GM12878 (cell line): Measurements from ENCODE around the gene CST6. TPM values are rescaled to one million over a fixed set of nuclear protein-coding genes. Genes with fewer than 3 reads are reported as not detected.

Experiments used
- ATAC-seq: fragments of 200-7000 bp; cut with Tn5 transposase; 3 replicates; pipeline ENCODE4 v1.9.1; 2020; ENCODE audit warnings: mild to moderate bottlenecking, moderate library complexity
- BruUV-seq: library from RNA; stranded (reverse); fragments of 400-500 nt; replicated peaks from 2 replicates; lab custom pipeline; 2021; lab: Mats Ljungman, UMichigan
- CTCF ChIA-PET: fragments of 300-600 bp; sonication (Branson Sonifier 250); formaldehyde crosslinking; extraction: SDS; loops from one replicate; lab custom pipeline; 2021; ENCODE audit warnings: inconsistent platforms; lab: Yijun Ruan, JAX
- POLR2A ChIA-PET: fragments of 350-600 bp; formaldehyde crosslinking; extraction: SDS; loops from one replicate; lab custom pipeline; 2021; ENCODE audit warnings: inconsistent platforms; lab: Charles Lee
- RAD21 ChIA-PET: fragments of 300-600 bp; sonication (Branson Sonifier 250); formaldehyde crosslinking; loops from one replicate; lab custom pipeline; 2023; ENCODE audit warnings: antibody characterized with exemption; ENCODE audit not compliant: unreplicated experiment; lab: Charles Lee
- SMC1A ChIA-PET: fragments of 300-600 bp; sonication (Branson Sonifier 250); formaldehyde crosslinking; loops from one replicate; lab custom pipeline; 2023; ENCODE audit not compliant: unreplicated experiment, uncharacterized antibody; lab: Charles Lee
- DNase-seq: peaks from one replicate; pipeline ENCODE4 v3.0.0-alpha.2; 2011; ENCODE audit warnings: low read depth, low spot score
- FAIRE-seq: peaks from 3 replicates; lab custom pipeline; 2011; peaks lifted over from hg19 to GRCh38; lab: Jason Lieb, UNC
- H2AFZ ChIP-seq: 2 replicates; pipeline ENCODE4 v1.6.0; 2011; ENCODE audit warnings: low read depth, low read length, control low read depth; ENCODE audit not compliant: control insufficient read depth
- H3K27ac ChIP-seq: 2 replicates; pipeline ENCODE4 v1.5.1; 2011; ENCODE audit warnings: control low read depth; ENCODE audit not compliant: control insufficient read depth, insufficient read depth
- H3K27me3 ChIP-seq, 2 experiments: replicated peaks in 1 of 2; 2 replicates each; pipeline versions ENCODE4 v1.6.0 to v1.6.1; 2011; ENCODE audit warnings: low read length in 1 of 2; ENCODE audit not compliant: control insufficient read depth in 2 of 2, insufficient read depth in 2 of 2
- H3K36me3 ChIP-seq, 2 experiments: 2 replicates each; pipeline ENCODE4 v1.5.1; 2011; ENCODE audit warnings: low read length in 1 of 2; ENCODE audit not compliant: control insufficient read depth in 2 of 2, insufficient read depth in 2 of 2
- H3K4me1 ChIP-seq: 2 replicates; pipeline ENCODE4 v1.6.1; 2011; ENCODE audit warnings: mild to moderate bottlenecking, low read length, moderate library complexity, mixed read lengths; ENCODE audit not compliant: control insufficient read depth, insufficient read depth
- H3K4me2 ChIP-seq: 2 replicates; pipeline ENCODE4 v1.6.0; 2011; ENCODE audit warnings: control low read depth; ENCODE audit not compliant: control insufficient read depth, insufficient read depth
- H3K4me3 ChIP-seq: fragments of 200-600 bp; sonication (generic); 2 replicates; pipeline ENCODE4 v1.5.1; 2016
- H3K79me2 ChIP-seq: 2 replicates; pipeline ENCODE4 v1.6.0; 2011; ENCODE audit warnings: low read length; ENCODE audit not compliant: control insufficient read depth, insufficient read depth
- H3K9ac ChIP-seq: 2 replicates; pipeline ENCODE4 v1.8.0; 2011; ENCODE audit warnings: low read length, control low read depth, mixed read lengths; ENCODE audit not compliant: control insufficient read depth, insufficient read depth
- H3K9me3 ChIP-seq: replicated peaks from 3 replicates; pipeline ENCODE4 v1.5.1; 2011; ENCODE audit warnings: mild to moderate bottlenecking, low read length; ENCODE audit not compliant: control insufficient read depth, insufficient read depth
- H4K20me1 ChIP-seq: 2 replicates; pipeline ENCODE4 v1.6.0; 2011; ENCODE audit not compliant: control insufficient read depth, insufficient read depth
- SPI1 ChIP-seq: IDR thresholded peaks from 2 replicates; pipeline ENCODE4 v1.6.1; 2011; ENCODE audit warnings: low read depth, mild to moderate bottlenecking, low read length, moderate library complexity, borderline replicate concordance; ENCODE audit not compliant: insufficient read depth
- WGBS: methylation state at CpG from one replicate; pipeline ENCODE4 v1.1.6; 2016; ENCODE audit warnings: low lambda C conversion rate; ENCODE audit not compliant: insufficient replicate concordance, insufficient coverage; ENCODE audit errors: missing lambda C conversion rate; 5-methylcytosine and 5-hydroxymethylcytosine counted together
- in situ Hi-C: fragments of 300-500 bp; cut with MboI; formaldehyde crosslinking; loops from 9 replicates; pipeline ENCODE4 v1.14.3; 2018; ENCODE audit warnings: mixed read lengths
- intact Hi-C: fragments of 100-400 bp; cut with micrococcal nuclease; formaldehyde crosslinking; loops from one replicate; pipeline ENCODE4 v1.14.2; 2022; ENCODE audit not compliant: unreplicated experiment
- polyA plus RNA-seq, 11 experiments: library from polyadenylated mRNA; depleted of rRNA in 4 of 11; unstranded in 6 of 11; stranded (reverse) in 5 of 11; fragments of >200 nt; fragmentation: Nextera tagmentation in 4 of 11; fragmentation: Illumina TruSeq in 1 of 11; extraction: Ambion mirVana in 4 of 11; extraction: Trizol in 1 of 11; gene quantifications; 1 replicate in 1 of 11; 2 replicates in 10 of 11; pipeline versions ENCODE4 v1.2.1 to v1.2.3, GENCODE V29; 2011 to 2016; ENCODE audit warnings: inconsistent platforms in 2 of 11, missing spikeins in 2 of 11, low read depth in 1 of 11
- total RNA-seq, 4 experiments: library from RNA; depleted of rRNA in 3 of 4; stranded (reverse); fragments of >200 nt in 3 of 4; fragmentation: Illumina TruSeq in 1 of 4; extraction: Trizol in 1 of 4; gene quantifications; 2 replicates each; pipeline versions ENCODE4 v1.2.1 to v1.2.3, GENCODE V29; 2013 to 2021
- TF ChIP-seq, protein P1 (sequence below): fragments of 450-650 bp; IDR thresholded peaks from 2 replicates; pipeline ENCODE4 v1.6.1; 2016; ENCODE audit warnings: mild to moderate bottlenecking, moderate library complexity, borderline replicate concordance
- TF ChIP-seq, protein P2 (sequence below): fragments of 150-350 bp; IDR thresholded peaks from 2 replicates; pipeline ENCODE4 v1.6.1; 2016; ENCODE audit warnings: low read depth, low read length

Gene CST6
- total and polyA plus RNA-seq, 10 of the 15 experiments (the other 5 are each of a cell fraction or from before 2014, with no cell fraction given) = not detected

DNA sequence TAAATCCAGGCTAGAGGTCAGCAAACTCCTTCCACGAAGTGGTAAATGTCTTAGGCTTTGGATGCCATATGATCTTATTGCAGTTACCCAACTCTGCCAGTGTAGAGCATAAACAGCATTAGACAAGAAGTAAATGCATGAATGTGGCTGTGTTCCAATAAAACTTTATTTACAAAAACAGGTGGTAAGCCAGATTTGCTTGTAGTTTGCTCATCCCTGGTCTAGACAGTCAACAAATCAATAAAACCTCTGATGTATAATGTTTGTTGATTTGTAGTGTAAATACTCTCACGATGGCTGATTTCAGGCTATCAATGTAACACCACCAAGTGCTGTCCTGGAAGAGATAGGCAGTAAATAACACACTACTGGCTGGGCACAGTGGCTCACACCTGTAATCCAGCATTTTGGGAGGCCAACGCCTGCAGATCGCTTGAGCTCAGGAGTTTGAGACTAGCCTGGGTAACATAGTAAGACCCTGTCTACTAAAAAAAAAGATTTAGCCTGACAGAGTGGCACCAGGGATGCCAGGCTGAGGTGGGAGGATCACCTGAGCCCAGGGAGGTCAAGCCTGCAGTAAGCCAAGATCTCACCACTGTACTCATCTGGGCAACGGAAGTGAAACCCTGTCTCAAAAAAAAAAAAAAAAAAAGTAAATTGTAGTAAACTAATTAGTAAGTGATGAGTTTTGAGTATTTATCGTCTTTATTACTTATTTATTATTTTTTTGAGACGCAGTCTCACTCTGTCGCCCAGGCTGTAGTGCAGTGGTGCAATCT lies 21.3 kb downstream of the CST6 start:
- H4K20me1 ChIP-seq = no peaks in the 10 kb centered on the region
- TF ChIP-seq, protein P1, sequence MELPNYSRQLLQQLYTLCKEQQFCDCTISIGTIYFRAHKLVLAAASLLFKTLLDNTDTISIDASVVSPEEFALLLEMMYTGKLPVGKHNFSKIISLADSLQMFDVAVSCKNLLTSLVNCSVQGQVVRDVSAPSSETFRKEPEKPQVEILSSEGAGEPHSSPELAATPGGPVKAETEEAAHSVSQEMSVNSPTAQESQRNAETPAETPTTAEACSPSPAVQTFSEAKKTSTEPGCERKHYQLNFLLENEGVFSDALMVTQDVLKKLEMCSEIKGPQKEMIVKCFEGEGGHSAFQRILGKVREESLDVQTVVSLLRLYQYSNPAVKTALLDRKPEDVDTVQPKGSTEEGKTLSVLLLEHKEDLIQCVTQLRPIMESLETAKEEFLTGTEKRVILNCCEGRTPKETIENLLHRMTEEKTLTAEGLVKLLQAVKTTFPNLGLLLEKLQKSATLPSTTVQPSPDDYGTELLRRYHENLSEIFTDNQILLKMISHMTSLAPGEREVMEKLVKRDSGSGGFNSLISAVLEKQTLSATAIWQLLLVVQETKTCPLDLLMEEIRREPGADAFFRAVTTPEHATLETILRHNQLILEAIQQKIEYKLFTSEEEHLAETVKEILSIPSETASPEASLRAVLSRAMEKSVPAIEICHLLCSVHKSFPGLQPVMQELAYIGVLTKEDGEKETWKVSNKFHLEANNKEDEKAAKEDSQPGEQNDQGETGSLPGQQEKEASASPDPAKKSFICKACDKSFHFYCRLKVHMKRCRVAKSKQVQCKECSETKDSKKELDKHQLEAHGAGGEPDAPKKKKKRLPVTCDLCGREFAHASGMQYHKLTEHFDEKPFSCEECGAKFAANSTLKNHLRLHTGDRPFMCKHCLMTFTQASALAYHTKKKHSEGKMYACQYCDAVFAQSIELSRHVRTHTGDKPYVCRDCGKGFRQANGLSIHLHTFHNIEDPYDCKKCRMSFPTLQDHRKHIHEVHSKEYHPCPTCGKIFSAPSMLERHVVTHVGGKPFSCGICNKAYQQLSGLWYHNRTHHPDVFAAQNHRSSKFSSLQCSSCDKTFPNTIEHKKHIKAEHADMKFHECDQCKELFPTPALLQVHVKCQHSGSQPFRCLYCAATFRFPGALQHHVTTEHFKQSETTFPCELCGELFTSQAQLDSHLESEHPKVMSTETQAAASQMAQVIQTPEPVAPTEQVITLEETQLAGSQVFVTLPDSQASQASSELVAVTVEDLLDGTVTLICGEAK = peak; percentile 83
- TF ChIP-seq SPI1 = peak; percentile 45; the same call in 1 of the 2 replicates
- TF ChIP-seq, protein P2, sequence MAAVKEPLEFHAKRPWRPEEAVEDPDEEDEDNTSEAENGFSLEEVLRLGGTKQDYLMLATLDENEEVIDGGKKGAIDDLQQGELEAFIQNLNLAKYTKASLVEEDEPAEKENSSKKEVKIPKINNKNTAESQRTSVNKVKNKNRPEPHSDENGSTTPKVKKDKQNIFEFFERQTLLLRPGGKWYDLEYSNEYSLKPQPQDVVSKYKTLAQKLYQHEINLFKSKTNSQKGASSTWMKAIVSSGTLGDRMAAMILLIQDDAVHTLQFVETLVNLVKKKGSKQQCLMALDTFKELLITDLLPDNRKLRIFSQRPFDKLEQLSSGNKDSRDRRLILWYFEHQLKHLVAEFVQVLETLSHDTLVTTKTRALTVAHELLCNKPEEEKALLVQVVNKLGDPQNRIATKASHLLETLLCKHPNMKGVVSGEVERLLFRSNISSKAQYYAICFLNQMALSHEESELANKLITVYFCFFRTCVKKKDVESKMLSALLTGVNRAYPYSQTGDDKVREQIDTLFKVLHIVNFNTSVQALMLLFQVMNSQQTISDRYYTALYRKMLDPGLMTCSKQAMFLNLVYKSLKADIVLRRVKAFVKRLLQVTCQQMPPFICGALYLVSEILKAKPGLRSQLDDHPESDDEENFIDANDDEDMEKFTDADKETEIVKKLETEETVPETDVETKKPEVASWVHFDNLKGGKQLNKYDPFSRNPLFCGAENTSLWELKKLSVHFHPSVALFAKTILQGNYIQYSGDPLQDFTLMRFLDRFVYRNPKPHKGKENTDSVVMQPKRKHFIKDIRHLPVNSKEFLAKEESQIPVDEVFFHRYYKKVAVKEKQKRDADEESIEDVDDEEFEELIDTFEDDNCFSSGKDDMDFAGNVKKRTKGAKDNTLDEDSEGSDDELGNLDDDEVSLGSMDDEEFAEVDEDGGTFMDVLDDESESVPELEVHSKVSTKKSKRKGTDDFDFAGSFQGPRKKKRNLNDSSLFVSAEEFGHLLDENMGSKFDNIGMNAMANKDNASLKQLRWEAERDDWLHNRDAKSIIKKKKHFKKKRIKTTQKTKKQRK = no peak
- TF ChIP-seq, all 136 proteins: peak for 2
- H3K9me3 ChIP-seq = no peaks in the 10 kb centered on the region; the same call in 2 of the 3 replicates
- no peak overlapping the region for H3K4me3 ChIP-seq
- DNase-seq = no peak
- intact Hi-C loops (no loop called here), in situ Hi-C loops (no loop called here)
- no peaks in the 10 kb centered on the region for H3K36me3 ChIP-seq
- H3K9ac ChIP-seq = no peak overlapping the region
- H3K27me3 ChIP-seq = no peaks in the 10 kb centered on the region
- no TSS peak for BruUV-seq
- no peak overlapping the region for H2AFZ ChIP-seq
- WGBS = 54% methylated on average over 7 of the region's 8 CpGs
- FAIRE-seq = no peak
- ChIA-PET SMC1A (no interaction called here), CTCF (interaction anchor here (1.7 to 2.0 kb wide), 2 partner anchors 11 to 12 kb away, joined by 5 to 9 read pairs; no protein-coding TSS in a partner anchor), POLR2A (no interaction called here), RAD21 (no interaction called here)
- ATAC-seq = peak; percentile 61; the same call in 2 of the 3 replicates
- no peak overlapping the region for H3K4me2 ChIP-seq
- H3K79me2 ChIP-seq = no peaks in the 10 kb centered on the region
- H3K4me1 ChIP-seq = no peaks in the 10 kb centered on the region
- no peak overlapping the region for H3K27ac ChIP-seq
